Activated CD4-positive, alpha-beta memory T cell treated with anti-CD3 and anti-CD28 coated beads for 36 hours (primary cell): Measurements from ENCODE around the gene CYP1A1. TPM values are rescaled to one million over a fixed set of nuclear protein-coding genes. Genes with fewer than 3 reads are reported as not detected.
"Not testable (repeated sequence)": the region's sequence is repeated elsewhere in the genome, so short reads cannot be mapped to it uniquely, and the experiment has no call there.

ENCODE experiments used
- CTCF ChIA-PET: fragments of 350-600 bp; sonication (Branson Sonifier 250); formaldehyde crosslinking; loops from one replicate; lab custom pipeline; 2021; ENCODE audit warnings: antibody characterized with exemption, inconsistent platforms; lab: Charles Lee
- POLR2A ChIA-PET: fragments of 350-600 bp; sonication (Branson Sonifier 250); formaldehyde crosslinking; loops from one replicate; lab custom pipeline; 2021; ENCODE audit warnings: antibody characterized with exemption; lab: Charles Lee
- DNase-seq: peaks from one replicate; pipeline ENCODE4 v3.0.0-alpha.2; 2020
- H3K27ac Mint-ChIP-seq: one replicate; pipeline ENCODE4 v1.8.0; 2021; ENCODE audit warnings: mixed read lengths
- H3K27me3 Mint-ChIP-seq: one replicate; pipeline ENCODE4 v1.8.0; 2021; ENCODE audit warnings: mixed read lengths
- H3K36me3 Mint-ChIP-seq: one replicate; pipeline ENCODE4 v1.8.0; 2021; ENCODE audit warnings: mixed read lengths
- H3K4me1 Mint-ChIP-seq: one replicate; pipeline ENCODE4 v1.8.0; 2021; ENCODE audit warnings: low read depth, mixed read lengths
- H3K4me3 Mint-ChIP-seq: one replicate; pipeline ENCODE4 v1.8.0; 2021; ENCODE audit warnings: mild to moderate bottlenecking, mixed read lengths
- H3K9me3 Mint-ChIP-seq: one replicate; pipeline ENCODE4 v1.8.0; 2021; ENCODE audit warnings: mixed read lengths
- intact Hi-C: fragments of 100-400 bp; cut with micrococcal nuclease; formaldehyde crosslinking; loops from one replicate; pipeline ENCODE4 v1.15.1; 2023
- total RNA-seq, 2 experiments: library from RNA; stranded (reverse); gene quantifications; one replicate each; pipeline ENCODE4 v1.2.3, GENCODE V29; 2021

Gene CYP1A1
- total RNA-seq, 2 experiments from 2014 or later: 0.64 to 1.1 TPM

DNA sequence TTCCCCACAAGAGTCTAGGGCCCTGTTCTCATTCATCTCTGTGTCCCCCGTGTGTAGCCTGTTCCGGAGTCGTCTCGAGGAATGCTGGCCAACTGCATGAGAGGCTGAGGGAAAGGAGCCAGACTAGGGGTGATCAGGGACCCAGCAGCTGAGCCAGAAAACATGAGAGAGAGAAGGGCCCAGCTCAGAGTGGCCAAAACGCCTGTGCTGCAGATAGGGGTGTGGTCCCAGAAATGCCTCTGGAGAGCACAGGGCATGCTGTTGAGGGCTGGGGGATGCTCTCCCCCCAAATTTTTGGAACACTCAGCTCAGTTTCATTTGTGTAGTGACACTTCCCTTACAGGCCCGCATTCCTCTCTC lies 37.4 kb upstream of the CYP1A1 start:
- H3K9me3 Mint-ChIP-seq: no peaks in the 10 kb centered on the region
- intact Hi-C loops: no loop called here
- ChIA-PET POLR2A (interaction anchor here (0.7 kb wide), 1 partner anchor 128 kb away, joined by 3 read pairs; no protein-coding TSS in a partner anchor), CTCF (interaction anchor here (0.7 to 1.9 kb wide), 5 partner anchors 9 to 134 kb away, joined by 3 to 8 read pairs (median 4); no protein-coding TSS in a partner anchor)
- peaks cover 4% of the 10 kb centered on the region for H3K27me3 Mint-ChIP-seq
- no peaks in the 10 kb centered on the region for H3K36me3 Mint-ChIP-seq
- no peak overlapping the region for H3K4me3 Mint-ChIP-seq
- DNase-seq: no peak
- H3K27ac Mint-ChIP-seq: no peak overlapping the region
- H3K4me1 Mint-ChIP-seq: no peaks in the 10 kb centered on the region

- Mint-ChIP-seq H3K4me3 (no peak overlapping the region), H3K27me3 (peaks cover 2% of the 10 kb centered on the region), H3K4me1 (no peaks in the 10 kb centered on the region), H3K27ac (no peak overlapping the region), H3K36me3 (no peaks in the 10 kb centered on the region), H3K9me3 (no peaks in the 10 kb centered on the region)
- ChIA-PET CTCF (interaction anchor here (1.1 to 3.2 kb wide), 4 partner anchors 12 to 127 kb away, joined by 3 to 35 read pairs (median 6); no protein-coding TSS in a partner anchor), POLR2A (no interaction called here)
- no peak for DNase-seq
- intact Hi-C loops: no loop called here
Measured at GRCh38 chr15:74758736-74759135, 33.4 kb upstream of the CYP1A1 start.

GRCh38 chr15:74754593-74755215 lies 29.4 kb upstream of the CYP1A1 start:
- intact Hi-C loops: no loop called here
- H3K9me3 Mint-ChIP-seq: no peaks in the 10 kb centered on the region
- H3K36me3 Mint-ChIP-seq: no peaks in the 10 kb centered on the region
- no peak overlapping the region for H3K4me3 Mint-ChIP-seq
- H3K4me1 Mint-ChIP-seq: no peaks in the 10 kb centered on the region
- no peak for DNase-seq
- CTCF ChIA-PET: interaction anchor here (2.1 kb wide), 1 partner anchor 14 kb away, joined by 11 read pairs; no protein-coding TSS in a partner anchor
- peaks cover 2% of the 10 kb centered on the region for H3K27me3 Mint-ChIP-seq
- POLR2A ChIA-PET: no interaction called here
- no peak overlapping the region for H3K27ac Mint-ChIP-seq

- Mint-ChIP-seq H3K27ac (no peak overlapping the region), H3K9me3 (no peaks in the 10 kb centered on the region), H3K4me3 (no peak overlapping the region), H3K4me1 (no peaks in the 10 kb centered on the region), H3K36me3 (no peaks in the 10 kb centered on the region), H3K27me3 (no peaks in the 10 kb centered on the region)
- ChIA-PET CTCF (no interaction called here), POLR2A (no interaction called here)
- DNase-seq: no peak
- intact Hi-C loops: no loop called here
Measured at GRCh38 chr15:74752531-74752930, 27.2 kb upstream of the CYP1A1 start.

DNA sequence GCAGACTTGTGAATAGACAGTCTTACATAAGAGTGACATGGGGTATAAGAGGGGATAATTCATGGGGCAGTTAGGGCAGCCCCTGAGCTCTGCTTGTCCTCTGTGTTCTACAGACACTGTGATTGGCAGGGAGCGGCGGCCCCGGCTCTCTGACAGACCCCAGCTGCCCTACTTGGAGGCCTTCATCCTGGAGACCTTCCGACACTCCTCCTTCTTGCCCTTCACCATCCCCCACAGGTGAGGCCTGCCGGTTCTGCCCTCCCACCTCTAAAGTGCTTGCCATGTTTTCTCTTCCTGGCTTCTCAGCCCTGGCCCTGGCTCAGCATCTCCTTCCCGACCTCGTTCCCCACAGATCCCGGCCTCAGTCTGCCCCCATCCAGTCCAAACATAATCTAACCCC lies 26.7 kb upstream of the CYP1A1 start:
- H3K4me3 Mint-ChIP-seq: no peak overlapping the region

GRCh38 chr15:74750751-74751150 lies 25.4 kb upstream of the CYP1A1 start:
- ChIA-PET POLR2A (no interaction called here), CTCF (interaction anchor here (1.4 kb wide), 1 partner anchor 20 kb away, joined by 5 read pairs; no protein-coding TSS in a partner anchor)
- DNase-seq: no peak
- H3K27ac Mint-ChIP-seq: no peak overlapping the region
- H3K4me1 Mint-ChIP-seq: no peaks in the 10 kb centered on the region
- no peaks in the 10 kb centered on the region for H3K27me3 Mint-ChIP-seq
- H3K4me3 Mint-ChIP-seq: no peak overlapping the region
- intact Hi-C loops: no loop called here
- H3K9me3 Mint-ChIP-seq: no peaks in the 10 kb centered on the region
- H3K36me3 Mint-ChIP-seq: no peaks in the 10 kb centered on the region

More for the DNA sequence above, 26.7 kb upstream of the CYP1A1 start:
- Mint-ChIP-seq H3K4me1 (no peaks in the 10 kb centered on the region), H3K9me3 (no peaks in the 10 kb centered on the region), H3K27ac (no peak overlapping the region), H3K27me3 (no peaks in the 10 kb centered on the region), H3K36me3 (no peaks in the 10 kb centered on the region)
- intact Hi-C loops: no loop called here
- no peak for DNase-seq
- ChIA-PET POLR2A (no interaction called here), CTCF (interaction anchor here (1.4 kb wide), 1 partner anchor 18 kb away, joined by 5 read pairs; no protein-coding TSS in a partner anchor)

DNA sequence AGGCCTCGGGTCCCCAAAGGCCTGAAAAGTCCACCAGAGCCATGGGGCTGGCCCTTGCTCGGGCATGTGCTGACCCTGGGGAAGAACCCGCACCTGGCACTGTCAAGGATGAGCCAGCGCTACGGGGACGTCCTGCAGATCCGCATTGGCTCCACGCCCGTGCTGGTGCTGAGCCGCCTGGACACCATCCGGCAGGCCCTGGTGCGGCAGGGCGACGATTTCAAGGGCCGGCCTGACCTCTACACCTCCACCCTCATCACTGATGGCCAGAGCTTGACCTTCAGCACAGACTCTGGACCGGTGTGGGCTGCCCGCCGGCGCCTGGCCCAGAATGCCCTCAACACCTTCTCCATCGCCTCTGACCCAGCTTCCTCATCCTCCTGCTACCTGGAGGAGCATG lies 24.5 kb upstream of the CYP1A1 start:
- Mint-ChIP-seq H3K4me3 (no peak overlapping the region), H3K36me3 (no peaks in the 10 kb centered on the region), H3K27ac (no peak overlapping the region), H3K9me3 (no peaks in the 10 kb centered on the region), H3K4me1 (no peaks in the 10 kb centered on the region), H3K27me3 (no peaks in the 10 kb centered on the region)
- DNase-seq: no peak
- CTCF ChIA-PET: interaction anchor here (0.5 kb wide), 1 partner anchor 19 kb away, joined by 3 read pairs; no protein-coding TSS in a partner anchor
- intact Hi-C loops: no loop called here
- POLR2A ChIA-PET: no interaction called here

- Mint-ChIP-seq H3K27me3 (no peaks in the 10 kb centered on the region), H3K27ac (no peak within 1 kb of the TSS), H3K4me1 (no peaks in the 10 kb centered on the region), H3K36me3 (no peaks in the 10 kb centered on the region), H3K9me3 (no peaks in the 10 kb centered on the region), H3K4me3 (no peak within 1 kb of the TSS)
- ChIA-PET CTCF (interaction anchor here (1.0 to 1.3 kb wide), 2 partner anchors 20 to 22 kb away, joined by 3 to 4 read pairs; no protein-coding TSS in a partner anchor), POLR2A (no interaction called here)
- no peak for DNase-seq
- intact Hi-C loops: no loop called here
Measured at GRCh38 chr15:74748322-74748946, 23.1 kb upstream of the CYP1A1 start, which contains the start of gene CYP1A2. Gene CYP1A2, plus strand, starts transcription at chr15:74748845. Its CDS starts 894 bp downstream, at chr15:74749739.

- no peak for DNase-seq
- H3K27me3 Mint-ChIP-seq: peaks cover 4% of the 10 kb centered on the region
- H3K4me3 Mint-ChIP-seq: no peak overlapping the region
- intact Hi-C loops: no loop called here
- no peak overlapping the region for H3K27ac Mint-ChIP-seq
- ChIA-PET CTCF (interaction anchor here (1.0 kb wide), 1 partner anchor 25 kb away, joined by 3 read pairs; no protein-coding TSS in a partner anchor), POLR2A (no interaction called here)
- H3K36me3 Mint-ChIP-seq: peaks cover 2% of the 10 kb centered on the region
- no peaks in the 10 kb centered on the region for H3K4me1 Mint-ChIP-seq
- peaks cover 5% of the 10 kb centered on the region for H3K9me3 Mint-ChIP-seq
Measured at GRCh38 chr15:74746389-74746788, 21.1 kb upstream of the CYP1A1 start.

GRCh38 chr15:74742422-74742821 lies 17.1 kb upstream of the CYP1A1 start:
- Mint-ChIP-seq H3K4me3 (no peak overlapping the region), H3K36me3 (peaks cover 2% of the 10 kb centered on the region), H3K4me1 (peaks cover 6% of the 10 kb centered on the region), H3K27ac (no peak overlapping the region), H3K27me3 (peaks cover 9% of the 10 kb centered on the region), H3K9me3 (peaks cover 13% of the 10 kb centered on the region)
- CTCF ChIA-PET: no interaction called here
- intact Hi-C loops: no loop called here
- POLR2A ChIA-PET: no interaction called here
- DNase-seq: no peak

DNA sequence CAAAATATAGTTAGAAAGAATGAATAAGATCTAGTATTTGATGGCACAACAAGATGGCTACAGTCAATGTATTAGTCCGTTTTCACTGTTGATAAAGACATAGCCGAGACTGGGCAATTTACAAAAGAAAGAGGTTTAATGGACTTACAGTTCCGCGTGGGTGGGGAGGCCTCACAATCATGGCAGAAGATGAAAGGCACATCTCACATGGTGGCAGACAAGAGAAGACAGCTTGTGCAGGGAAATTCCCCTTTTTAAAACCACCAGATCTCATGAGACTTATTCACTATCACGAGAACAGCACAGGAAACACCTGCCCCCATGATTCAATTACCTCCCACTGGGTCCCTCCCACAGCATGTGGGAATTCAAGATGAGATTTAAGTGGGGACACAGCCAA lies 12.9 kb upstream of the CYP1A1 start:
- peaks cover 20% of the 10 kb centered on the region for H3K27me3 Mint-ChIP-seq
- H3K36me3 Mint-ChIP-seq, intact Hi-C loops, POLR2A ChIA-PET, H3K4me3 Mint-ChIP-seq, DNase-seq, CTCF ChIA-PET, H3K4me1 Mint-ChIP-seq, H3K27ac Mint-ChIP-seq: not testable (repeated sequence)
- H3K9me3 Mint-ChIP-seq: peaks cover 16% of the 10 kb centered on the region

GRCh38 chr15:74735305-74735704 lies 10.0 kb upstream of the CYP1A1 start:
- CTCF ChIA-PET: no interaction called here

More at GRCh38 chr15:74735305-74735704, 10.0 kb upstream of the CYP1A1 start:
- Mint-ChIP-seq H3K36me3 (no peaks in the 10 kb centered on the region), H3K27ac (no peak overlapping the region), H3K9me3 (peaks cover 11% of the 10 kb centered on the region), H3K4me1 (peaks cover 8% of the 10 kb centered on the region), H3K4me3 (no peak overlapping the region), H3K27me3 (peaks cover 23% of the 10 kb centered on the region)
- POLR2A ChIA-PET: no interaction called here
- DNase-seq: no peak
- intact Hi-C loops: no loop called here
